ENCODE measurements around the gene PLA2G5. TPM values are rescaled to one million over a fixed set of nuclear protein-coding genes. Genes with fewer than 3 reads are reported as not detected.

Gene PLA2G5
- total RNA-seq, 1 experiment from 2014 or later = not detected

GRCh38 chr1:20090119-20090518 is 20.1 kb downstream of the PLA2G5 start:
- no peak for TF ChIP-seq EZH2 (IDR thresholded peaks at IDR 0.05; ENCODE audit: low read length, unreplicated experiment)
- no peak for TF ChIP-seq CTCF (conservative IDR thresholded peaks at IDR 0.05; ENCODE audit: low read depth, low read length)
- no peak for TF ChIP-seq EZH2phosphoT487 (IDR thresholded peaks at IDR 0.05; ENCODE audit: borderline replicate concordance, low read length)
- CTCF ChIA-PET = no interaction called here
- POLR2A ChIA-PET (ENCODE audit: unreplicated experiment) = no interaction called here
- intact Hi-C loops (cut with micrococcal nuclease) = no loop called here
- Histone ChIP-seq H3K4me3 (ENCODE audit: low read length) (no peak overlapping the region), H3K4me1 (ENCODE audit: insufficient read depth, low read length) (no peaks in the 10 kb centered on the region), H3F3A (ENCODE audit: low read length, unreplicated experiment) (no peaks in the 10 kb centered on the region), H3K79me2 (ENCODE audit: low read length) (no peaks in the 10 kb centered on the region), H3K27me3 (ENCODE audit: low read length) (peaks cover 15% of the 10 kb centered on the region; the same call in 1 of the 2 replicates), H2AFZ (ENCODE audit: low read length) (no peak overlapping the region), H3K36me3 (ENCODE audit: low read depth, low read length) (no peaks in the 10 kb centered on the region), H3K9me2 (replicated peaks; ENCODE audit: low read length) (no peaks in the 10 kb centered on the region), H3K4me2 (ENCODE audit: low read length) (no peak overlapping the region), H4K20me1 (ENCODE audit: low read length) (no peaks in the 10 kb centered on the region), H3K27ac (ENCODE audit: low read length) (no peak overlapping the region), H3K9me3 (ENCODE audit: low read length) (no peaks in the 10 kb centered on the region), H3K9ac (ENCODE audit: low read length) (no peak overlapping the region)
- ATAC-seq (no peak), DNase-seq (no peak)
- BruUV-seq (replicated peaks) = no TSS peak

GRCh38 chr1:20090641-20091040 is 20.6 kb downstream of the PLA2G5 start:
- Histone ChIP-seq H3K27me3 (ENCODE audit: low read length) (peaks cover 15% of the 10 kb centered on the region; the same call in 1 of the 2 replicates), H3K4me2 (ENCODE audit: low read length) (no peak overlapping the region), H3F3A (ENCODE audit: low read length, unreplicated experiment) (no peaks in the 10 kb centered on the region), H4K20me1 (ENCODE audit: low read length) (no peaks in the 10 kb centered on the region), H3K27ac (ENCODE audit: low read length) (no peak overlapping the region), H3K9me2 (replicated peaks; ENCODE audit: low read length) (no peaks in the 10 kb centered on the region), H3K4me3 (ENCODE audit: low read length) (no peak overlapping the region), H3K9me3 (ENCODE audit: low read length) (no peaks in the 10 kb centered on the region), H2AFZ (ENCODE audit: low read length) (no peak overlapping the region), H3K36me3 (ENCODE audit: low read depth, low read length) (no peaks in the 10 kb centered on the region), H3K4me1 (ENCODE audit: insufficient read depth, low read length) (no peaks in the 10 kb centered on the region), H3K79me2 (ENCODE audit: low read length) (no peaks in the 10 kb centered on the region), H3K9ac (ENCODE audit: low read length) (no peak overlapping the region)
- ATAC-seq (no peak), DNase-seq (no peak)
- intact Hi-C loops (cut with micrococcal nuclease) = no loop called here
- no peak for TF ChIP-seq EZH2phosphoT487 (IDR thresholded peaks at IDR 0.05; ENCODE audit: borderline replicate concordance, low read length)
- TF ChIP-seq CTCF (conservative IDR thresholded peaks at IDR 0.05; ENCODE audit: low read depth, low read length) = no peak
- no peak for TF ChIP-seq EZH2 (IDR thresholded peaks at IDR 0.05; ENCODE audit: low read length, unreplicated experiment)
- CTCF ChIA-PET = no interaction called here
- POLR2A ChIA-PET (ENCODE audit: unreplicated experiment) = no interaction called here
- no TSS peak for BruUV-seq (replicated peaks)

GRCh38 chr1:20093303-20093702 is 23.3 kb downstream of the PLA2G5 start:
- ChIA-PET POLR2A (ENCODE audit: unreplicated experiment) (no interaction called here), CTCF (no interaction called here)
- peaks cover 15% of the 10 kb centered on the region; the same call in 1 of the 2 replicates for H3K27me3 ChIP-seq (ENCODE audit: low read length)
- H3K9ac ChIP-seq (ENCODE audit: low read length) = no peak overlapping the region
- no peaks in the 10 kb centered on the region for H3K79me2 ChIP-seq (ENCODE audit: low read length)
- TF ChIP-seq EZH2phosphoT487 (IDR thresholded peaks at IDR 0.05; ENCODE audit: borderline replicate concordance, low read length) (no peak), CTCF (conservative IDR thresholded peaks at IDR 0.05; ENCODE audit: low read depth, low read length) (no peak), EZH2 (IDR thresholded peaks at IDR 0.05; ENCODE audit: low read length, unreplicated experiment) (no peak)
- H3K4me3 ChIP-seq (ENCODE audit: low read length) = no peak overlapping the region
- no peak for DNase-seq
- H3K4me1 ChIP-seq (ENCODE audit: insufficient read depth, low read length) = no peaks in the 10 kb centered on the region
- no peaks in the 10 kb centered on the region for H4K20me1 ChIP-seq (ENCODE audit: low read length)
- BruUV-seq (replicated peaks) = no TSS peak
- no peaks in the 10 kb centered on the region for H3F3A ChIP-seq (ENCODE audit: low read length, unreplicated experiment)
- intact Hi-C loops (cut with micrococcal nuclease) = no loop called here
- H3K9me2 ChIP-seq (replicated peaks; ENCODE audit: low read length) = no peaks in the 10 kb centered on the region
- no peak overlapping the region for H3K4me2 ChIP-seq (ENCODE audit: low read length)
- H3K36me3 ChIP-seq (ENCODE audit: low read depth, low read length) = no peaks in the 10 kb centered on the region
- ATAC-seq = no peak
- H2AFZ ChIP-seq (ENCODE audit: low read length) = no peak overlapping the region
- no peak overlapping the region for H3K27ac ChIP-seq (ENCODE audit: low read length)
- H3K9me3 ChIP-seq (ENCODE audit: low read length) = no peaks in the 10 kb centered on the region
